ENCODE measurements around the gene TSPAN18. TPM values are rescaled to one million over a fixed set of nuclear protein-coding genes. Genes with fewer than 3 reads are reported as not detected.

Gene TSPAN18
- total and polyA plus RNA-seq, 4 experiments from 2014 or later: 7.3 to 48.6 (median 18.2) TPM

- Histone ChIP-seq H3K36me3 (ENCODE audit: insufficient read depth, low read length) (no peaks in the 10 kb centered on the region), H3K9me3 (ENCODE audit: control insufficient read depth in 1 of 2, low read length in 2 of 2) (no peaks in the 10 kb centered on the region), H3K27me3 (ENCODE audit: insufficient read depth, low read length) (no peaks in the 10 kb centered on the region), H3K4me3 (ENCODE audit: low read length in 2 of 2) (no peak overlapping the region), H3K4me1 (ENCODE audit: insufficient read depth, low read length) (peaks cover 63% of the 10 kb centered on the region), H3K27ac (ENCODE audit: low read depth, low read length) (no peak overlapping the region)
- H3K27me3 Mint-ChIP-seq: no peaks in the 10 kb centered on the region
- ChIA-PET POLR2A (ENCODE audit: partially characterized antibody) (interaction anchor here (1.5 kb wide), 1 partner anchor 18 kb away, joined by 3 read pairs; no protein-coding TSS in a partner anchor), CTCF (ENCODE audit: partially characterized antibody) (interaction anchor here (1.0 to 3.1 kb wide), 5 partner anchors 23 to 182 kb away, joined by 3 to 28 read pairs (median 3); no protein-coding TSS in a partner anchor)
- H3K36me3 Mint-ChIP-seq: peaks cover 12 to 22% of the 10 kb centered on the region in 2 donors
- peak overlapping the region; percentile 86 to 94 (median 92) for H3K4me3 Mint-ChIP-seq
- intact Hi-C loops (cut with micrococcal nuclease): loop anchor here (2.0 to 5.0 kb wide), 3 partner anchors 18 to 162 kb away; partner anchors contain the start of gene CD82
- no peak for DNase-seq
- H3K27ac Mint-ChIP-seq: peak overlapping the region in 6 of 7 donors; percentile 76 to 94 (median 88)
- H3K9me3 Mint-ChIP-seq: peaks cover 0 to 3% (median 0%) of the 10 kb centered on the region in 8 donors
- H3K4me1 Mint-ChIP-seq: peaks cover 52 to 79% (median 63%) of the 10 kb centered on the region in 4 donors
These were observed 2.3 kb downstream of the TSPAN18 start for GRCh38 chr11:44729063-44729462.

DNA sequence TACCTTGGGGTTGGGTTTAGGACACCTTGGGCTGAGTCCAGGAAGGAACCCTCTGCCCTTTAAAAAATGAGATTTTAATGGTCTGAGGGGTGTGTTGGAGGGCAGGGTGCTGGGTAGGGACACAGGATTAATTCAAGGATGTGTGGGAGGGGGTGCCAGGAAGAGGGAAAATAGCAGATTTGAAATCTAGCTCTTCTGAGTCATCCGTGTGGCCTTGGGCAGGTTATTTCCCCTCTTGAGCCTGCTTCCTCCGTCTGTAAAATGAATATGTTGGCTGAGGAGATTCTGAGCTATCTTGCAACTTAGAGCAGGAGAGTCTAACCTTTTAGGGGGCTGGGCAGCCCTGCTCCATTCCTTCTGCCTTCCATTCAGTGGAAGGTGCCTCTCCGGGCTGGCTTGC, 3.0 kb downstream of the TSPAN18 start:
- Mint-ChIP-seq H3K36me3 (peaks cover 14 to 24% of the 10 kb centered on the region in 2 donors), H3K27ac (peak overlapping the region in 6 of 7 donors; percentile 12 to 86 (median 61)), H3K9me3 (peaks cover 0 to 3% (median 0%) of the 10 kb centered on the region in 8 donors), H3K27me3 (no peaks in the 10 kb centered on the region), H3K4me1 (peaks cover 57 to 85% (median 69%) of the 10 kb centered on the region in 4 donors), H3K4me3 (peak overlapping the region in 7 of 8 donors; percentile 38 to 94 (median 89))
- POLR2A ChIA-PET (ENCODE audit: partially characterized antibody): interaction anchor here (1.5 kb wide), 1 partner anchor 18 kb away, joined by 3 read pairs; no protein-coding TSS in a partner anchor
- no peaks in the 10 kb centered on the region for H3K36me3 ChIP-seq (ENCODE audit: insufficient read depth, low read length)
- peaks cover 63% of the 10 kb centered on the region for H3K4me1 ChIP-seq (ENCODE audit: insufficient read depth, low read length)
- no peak overlapping the region for H3K4me3 ChIP-seq (ENCODE audit: low read length in 2 of 2)
- DNase-seq: no peak
- no peaks in the 10 kb centered on the region for H3K9me3 ChIP-seq (ENCODE audit: control insufficient read depth in 1 of 2, low read length in 2 of 2)
- intact Hi-C loops (cut with micrococcal nuclease): loop anchor here (2.0 to 5.0 kb wide), 3 partner anchors 17 to 162 kb away; partner anchors contain the start of gene CD82
- CTCF ChIA-PET (ENCODE audit: partially characterized antibody): interaction anchor here (0.6 to 3.1 kb wide), 7 partner anchors 23 to 182 kb away, joined by 3 to 28 read pairs (median 3); no protein-coding TSS in a partner anchor
- no peaks in the 10 kb centered on the region for H3K27me3 ChIP-seq (ENCODE audit: insufficient read depth, low read length)
- no peak overlapping the region for H3K27ac ChIP-seq (ENCODE audit: low read depth, low read length)

GRCh38 chr11:44730775-44731174, 4.0 kb downstream of the TSPAN18 start:
- intact Hi-C loops (cut with micrococcal nuclease): no loop called here
- H3K9me3 ChIP-seq (ENCODE audit: control insufficient read depth in 1 of 2, low read length in 2 of 2): no peaks in the 10 kb centered on the region
- no peak overlapping the region for H3K27ac ChIP-seq (ENCODE audit: low read depth, low read length)
- no peaks in the 10 kb centered on the region for H3K27me3 Mint-ChIP-seq
- no peak overlapping the region for H3K4me3 ChIP-seq (ENCODE audit: low read length in 2 of 2)
- peak overlapping the region in 2 of 7 donors; percentile 50 to 60 for H3K27ac Mint-ChIP-seq
- DNase-seq: no peak
- ChIA-PET POLR2A (ENCODE audit: partially characterized antibody) (no interaction called here), CTCF (ENCODE audit: partially characterized antibody) (interaction anchor here (0.7 to 3.1 kb wide), 4 partner anchors 41 to 181 kb away, joined by 3 to 28 read pairs (median 3); no protein-coding TSS in a partner anchor)
- H3K27me3 ChIP-seq (ENCODE audit: insufficient read depth, low read length): no peaks in the 10 kb centered on the region
- H3K4me1 ChIP-seq (ENCODE audit: insufficient read depth, low read length): peaks cover 55% of the 10 kb centered on the region
- H3K4me1 Mint-ChIP-seq: peaks cover 51 to 86% (median 67%) of the 10 kb centered on the region in 4 donors
- no peaks in the 10 kb centered on the region for H3K36me3 ChIP-seq (ENCODE audit: insufficient read depth, low read length)
- H3K36me3 Mint-ChIP-seq: peaks cover 14 to 26% of the 10 kb centered on the region in 2 donors
- H3K9me3 Mint-ChIP-seq: peaks cover 0 to 3% (median 0%) of the 10 kb centered on the region in 8 donors
- H3K4me3 Mint-ChIP-seq: peak overlapping the region in 5 of 8 donors; percentile 1 to 43 (median 17)

GRCh38 chr11:44731685-44732430, 5.1 kb downstream of the TSPAN18 start:
- CTCF ChIA-PET (ENCODE audit: partially characterized antibody): interaction anchor here (1.5 kb wide), 1 partner anchor 180 kb away, joined by 3 read pairs; no protein-coding TSS in a partner anchor

GRCh38 chr11:44732564-44732963, 5.8 kb downstream of the TSPAN18 start:
- peaks cover 0 to 3% (median 0%) of the 10 kb centered on the region in 8 donors for H3K9me3 Mint-ChIP-seq
- no peaks in the 10 kb centered on the region for H3K9me3 ChIP-seq (ENCODE audit: control insufficient read depth in 1 of 2, low read length in 2 of 2)
- no peaks in the 10 kb centered on the region for H3K36me3 ChIP-seq (ENCODE audit: insufficient read depth, low read length)
- H3K4me3 Mint-ChIP-seq: no peak overlapping the region
- H3K27ac Mint-ChIP-seq: peak overlapping the region in 2 of 7 donors; percentile 49 to 51
- no peaks in the 10 kb centered on the region for H3K27me3 ChIP-seq (ENCODE audit: insufficient read depth, low read length)
- DNase-seq: no peak
- POLR2A ChIA-PET (ENCODE audit: partially characterized antibody): no interaction called here
- CTCF ChIA-PET (ENCODE audit: partially characterized antibody): interaction anchor here (0.6 kb wide), 1 partner anchor 9 kb away, joined by 3 read pairs; no protein-coding TSS in a partner anchor
- H3K36me3 Mint-ChIP-seq: peaks cover 28 to 30% of the 10 kb centered on the region in 2 donors
- no peaks in the 10 kb centered on the region for H3K27me3 Mint-ChIP-seq
- no peak overlapping the region for H3K27ac ChIP-seq (ENCODE audit: low read depth, low read length)
- intact Hi-C loops (cut with micrococcal nuclease): no loop called here
- peaks cover 54 to 94% (median 73%) of the 10 kb centered on the region in 4 donors for H3K4me1 Mint-ChIP-seq
- peaks cover 57% of the 10 kb centered on the region for H3K4me1 ChIP-seq (ENCODE audit: insufficient read depth, low read length)
- no peak overlapping the region for H3K4me3 ChIP-seq (ENCODE audit: low read length in 2 of 2)

More at GRCh38 chr11:44731685-44732430, 5.1 kb downstream of the TSPAN18 start:
- Histone ChIP-seq H3K27me3 (ENCODE audit: insufficient read depth, low read length) (no peaks in the 10 kb centered on the region), H3K27ac (ENCODE audit: low read depth, low read length) (no peak overlapping the region), H3K36me3 (ENCODE audit: insufficient read depth, low read length) (no peaks in the 10 kb centered on the region), H3K9me3 (ENCODE audit: control insufficient read depth in 1 of 2, low read length in 2 of 2) (no peaks in the 10 kb centered on the region), H3K4me1 (ENCODE audit: insufficient read depth, low read length) (peaks cover 54% of the 10 kb centered on the region), H3K4me3 (ENCODE audit: low read length in 2 of 2) (no peak overlapping the region)
- peak overlapping the region in 4 of 8 donors; percentile 7 to 54 (median 32) for H3K4me3 Mint-ChIP-seq
- peaks cover 52 to 90% (median 67%) of the 10 kb centered on the region in 4 donors for H3K4me1 Mint-ChIP-seq
- peaks cover 23 to 27% of the 10 kb centered on the region in 2 donors for H3K36me3 Mint-ChIP-seq
- no peak for DNase-seq
- no peaks in the 10 kb centered on the region for H3K27me3 Mint-ChIP-seq
- POLR2A ChIA-PET (ENCODE audit: partially characterized antibody): no interaction called here
- peak overlapping the region in 2 of 7 donors; percentile 29 to 51 for H3K27ac Mint-ChIP-seq
- H3K9me3 Mint-ChIP-seq: peaks cover 0 to 3% (median 0%) of the 10 kb centered on the region in 8 donors
- intact Hi-C loops (cut with micrococcal nuclease): no loop called here

GRCh38 chr11:44733877-44734276, 7.1 kb downstream of the TSPAN18 start:
- no peak overlapping the region for H3K27ac ChIP-seq (ENCODE audit: low read depth, low read length)
- peaks cover 0 to 3% (median 0%) of the 10 kb centered on the region in 8 donors for H3K9me3 Mint-ChIP-seq
- peaks cover 33 to 40% of the 10 kb centered on the region in 2 donors for H3K36me3 Mint-ChIP-seq
- DNase-seq: no peak
- ChIA-PET POLR2A (ENCODE audit: partially characterized antibody) (interaction anchor here (1.6 kb wide), 1 partner anchor 13 kb away, joined by 3 read pairs; no protein-coding TSS in a partner anchor), CTCF (ENCODE audit: partially characterized antibody) (no interaction called here)
- no peaks in the 10 kb centered on the region for H3K27me3 ChIP-seq (ENCODE audit: insufficient read depth, low read length)
- H3K27me3 Mint-ChIP-seq: no peaks in the 10 kb centered on the region
- H3K4me3 ChIP-seq (ENCODE audit: low read length in 2 of 2): no peak overlapping the region
- H3K36me3 ChIP-seq (ENCODE audit: insufficient read depth, low read length): no peaks in the 10 kb centered on the region
- H3K27ac Mint-ChIP-seq: peak overlapping the region in 2 of 7 donors; percentile 64 to 85
- intact Hi-C loops (cut with micrococcal nuclease): no loop called here
- peaks cover 48% of the 10 kb centered on the region for H3K4me1 ChIP-seq (ENCODE audit: insufficient read depth, low read length)
- H3K4me1 Mint-ChIP-seq: peaks cover 50 to 95% (median 71%) of the 10 kb centered on the region in 4 donors
- H3K9me3 ChIP-seq (ENCODE audit: control insufficient read depth in 1 of 2, low read length in 2 of 2): no peaks in the 10 kb centered on the region
- peak overlapping the region in 1 of 8 donors; percentile 13 for H3K4me3 Mint-ChIP-seq
